Chondrocyte (in vitro differentiated cells): ENCODE measurements around the gene GNG13. TPM values are rescaled to one million over a fixed set of nuclear protein-coding genes. Genes with fewer than 3 reads are reported as not detected.

Experiments
- DNase-seq: peaks from one replicate; pipeline ENCODE4 v3.0.0; 2021; ENCODE audit warnings: mixed read lengths, low spot score
- H3K27ac Mint-ChIP-seq: one replicate; pipeline ENCODE4 v1.8.0; 2021; ENCODE audit warnings: mild to moderate bottlenecking, moderate library complexity, mixed read lengths; ENCODE audit not compliant: unreplicated experiment
- H3K27me3 Mint-ChIP-seq: 2 replicates; pipeline ENCODE4 v1.8.0; 2021; ENCODE audit warnings: low read depth, mixed read lengths
- H3K36me3 Mint-ChIP-seq: 2 replicates; pipeline ENCODE4 v1.8.0; 2021; ENCODE audit warnings: low read depth, mixed read lengths
- H3K4me1 Mint-ChIP-seq: 2 replicates; pipeline ENCODE4 v1.8.0; 2021; ENCODE audit warnings: low read depth, mild to moderate bottlenecking, mixed read lengths
- H3K4me3 Mint-ChIP-seq: one replicate; pipeline ENCODE4 v1.8.0; 2021; ENCODE audit warnings: mild to moderate bottlenecking, moderate library complexity, mixed read lengths; ENCODE audit not compliant: unreplicated experiment
- H3K9me3 Mint-ChIP-seq: 2 replicates; pipeline ENCODE4 v1.8.0; 2021; ENCODE audit warnings: low read depth, mixed read lengths
- total RNA-seq: library from RNA; stranded (reverse); gene quantifications from 3 replicates; pipeline ENCODE4 v1.2.1, GENCODE V29; 2021
- TF ChIP-seq, protein P1 (sequence below): fragments of 200-600 bp; sonication (generic); IDR thresholded peaks from 2 replicates; pipeline ENCODE4 v1.5.0; 2021; ENCODE audit warnings: antibody characterized with exemption, mild to moderate bottlenecking, moderate library complexity

The GNG13 gene
- total RNA-seq, 1 donor from 2014 or later = not detected

- H3K27me3 Mint-ChIP-seq = peaks cover 16% of the 10 kb centered on the region
- TF ChIP-seq, protein P1, sequence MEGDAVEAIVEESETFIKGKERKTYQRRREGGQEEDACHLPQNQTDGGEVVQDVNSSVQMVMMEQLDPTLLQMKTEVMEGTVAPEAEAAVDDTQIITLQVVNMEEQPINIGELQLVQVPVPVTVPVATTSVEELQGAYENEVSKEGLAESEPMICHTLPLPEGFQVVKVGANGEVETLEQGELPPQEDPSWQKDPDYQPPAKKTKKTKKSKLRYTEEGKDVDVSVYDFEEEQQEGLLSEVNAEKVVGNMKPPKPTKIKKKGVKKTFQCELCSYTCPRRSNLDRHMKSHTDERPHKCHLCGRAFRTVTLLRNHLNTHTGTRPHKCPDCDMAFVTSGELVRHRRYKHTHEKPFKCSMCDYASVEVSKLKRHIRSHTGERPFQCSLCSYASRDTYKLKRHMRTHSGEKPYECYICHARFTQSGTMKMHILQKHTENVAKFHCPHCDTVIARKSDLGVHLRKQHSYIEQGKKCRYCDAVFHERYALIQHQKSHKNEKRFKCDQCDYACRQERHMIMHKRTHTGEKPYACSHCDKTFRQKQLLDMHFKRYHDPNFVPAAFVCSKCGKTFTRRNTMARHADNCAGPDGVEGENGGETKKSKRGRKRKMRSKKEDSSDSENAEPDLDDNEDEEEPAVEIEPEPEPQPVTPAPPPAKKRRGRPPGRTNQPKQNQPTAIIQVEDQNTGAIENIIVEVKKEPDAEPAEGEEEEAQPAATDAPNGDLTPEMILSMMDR = no peak
- H3K27ac Mint-ChIP-seq = no peak overlapping the region
- H3K4me1 Mint-ChIP-seq = peaks cover 6% of the 10 kb centered on the region
- H3K4me3 Mint-ChIP-seq = no peak overlapping the region
- no peaks in the 10 kb centered on the region for H3K9me3 Mint-ChIP-seq
- no peak for DNase-seq
- no peaks in the 10 kb centered on the region for H3K36me3 Mint-ChIP-seq
These were observed 19.0 kb upstream of the GNG13 start for GRCh38 chr16:819336-820043.

GRCh38 chr16:818592-818991 is 18.1 kb upstream of the GNG13 start:
- Mint-ChIP-seq H3K27me3 (peaks cover 16% of the 10 kb centered on the region), H3K9me3 (no peaks in the 10 kb centered on the region), H3K4me3 (no peak overlapping the region), H3K36me3 (no peaks in the 10 kb centered on the region), H3K4me1 (peaks cover 11% of the 10 kb centered on the region), H3K27ac (no peak overlapping the region)
- no peak for DNase-seq
- TF ChIP-seq, protein P1 = no peak

DNA sequence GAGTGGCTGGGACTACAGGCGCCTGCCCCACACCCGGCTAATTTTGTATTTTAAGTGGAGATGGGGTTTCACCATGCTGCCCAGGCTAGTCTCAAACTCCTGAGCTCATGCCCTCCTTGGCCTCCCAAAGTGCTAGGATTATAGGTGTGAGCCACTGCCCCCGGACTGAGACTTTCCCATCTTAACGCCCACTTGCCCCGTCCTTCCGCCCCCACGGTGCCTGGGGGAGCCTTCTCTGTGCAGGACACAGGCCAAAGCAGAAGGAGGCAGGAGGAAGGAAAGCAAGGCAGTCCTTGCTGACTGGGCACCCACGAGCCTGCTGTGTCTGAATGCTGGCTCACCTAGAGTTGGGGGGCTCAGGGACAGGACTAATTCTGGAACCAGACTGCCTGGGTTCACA is 17.6 kb upstream of the GNG13 start:
- DNase-seq = no peak
- Mint-ChIP-seq H3K4me1 (peaks cover 11% of the 10 kb centered on the region), H3K36me3 (no peaks in the 10 kb centered on the region), H3K4me3 (no peak overlapping the region), H3K9me3 (no peaks in the 10 kb centered on the region), H3K27me3 (peaks cover 14% of the 10 kb centered on the region), H3K27ac (no peak overlapping the region)
- TF ChIP-seq, protein P1 = no peak

- peaks cover 11% of the 10 kb centered on the region for H3K4me1 Mint-ChIP-seq
- no peak for DNase-seq
- no peaks in the 10 kb centered on the region for H3K36me3 Mint-ChIP-seq
- H3K27me3 Mint-ChIP-seq = peaks cover 18% of the 10 kb centered on the region
- H3K4me3 Mint-ChIP-seq = no peak overlapping the region
- TF ChIP-seq, protein P1 = no peak
- H3K9me3 Mint-ChIP-seq = no peaks in the 10 kb centered on the region
- no peak overlapping the region for H3K27ac Mint-ChIP-seq
These were observed 16.7 kb upstream of the GNG13 start for GRCh38 chr16:817001-817906.

DNA sequence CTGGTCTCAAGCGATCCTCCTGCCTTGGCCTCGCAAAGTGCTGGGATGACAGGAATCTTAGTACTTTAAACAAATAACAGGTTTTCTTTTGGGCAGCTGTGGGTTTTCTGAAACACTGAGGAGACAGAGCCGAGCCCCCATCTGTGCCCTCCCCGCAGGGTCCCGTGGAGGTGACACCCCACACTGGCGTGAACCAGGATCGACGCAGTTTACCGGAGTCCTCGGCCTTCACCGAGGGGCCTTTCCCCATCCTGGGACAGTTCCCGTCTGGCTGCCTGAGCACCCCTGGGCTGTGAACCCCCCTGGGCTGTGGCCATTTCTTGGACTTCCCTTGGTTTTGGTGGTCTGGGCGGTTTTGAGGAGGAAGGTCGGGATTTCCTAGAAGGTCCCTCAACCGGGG is 15.3 kb upstream of the GNG13 start:
- H3K36me3 Mint-ChIP-seq = no peaks in the 10 kb centered on the region
- H3K27me3 Mint-ChIP-seq = peaks cover 12% of the 10 kb centered on the region
- peaks cover 3% of the 10 kb centered on the region for H3K9me3 Mint-ChIP-seq
- TF ChIP-seq, protein P1 = no peak
- H3K27ac Mint-ChIP-seq = no peak overlapping the region
- H3K4me3 Mint-ChIP-seq = no peak overlapping the region
- DNase-seq = no peak
- H3K4me1 Mint-ChIP-seq = peaks cover 11% of the 10 kb centered on the region
